Heart left ventricle (tissue), 13 donors: ENCODE measurements around the gene SLK.

Source experiments
- POLR2A ChIP-seq, 2 donors: fragments of 450-650 bp; IDR thresholded peaks; one replicate each; pipeline ENCODE4 v1.6.1; 2017; ENCODE audit warnings: antibody characterized with exemption in 2 of 2, mild to moderate bottlenecking in 2 of 2, moderate library complexity in 2 of 2
- TF ChIP-seq, protein P1 (sequence below), 12 donors: fragments of 200-600 bp; sonication (generic) in 4 of 12; IDR thresholded peaks; one replicate each; pipeline versions ENCODE4 v1.5.0 to v1.8.0; 2018 to 2022; ENCODE audit warnings: antibody characterized with exemption in 12 of 12, mild to moderate bottlenecking in 5 of 12
- donor health status: ischemic (EF 13 %, LVEDD 7.1; RV severe dilation, severe dysfunction).
- donor health status: DM: no; HTN: yes; CAD: no.
- donor health status: DM: no; HTN: no; CAD: no.
- donor health status: ischemic (EF 25% LVEDD 6.9; RV normal size, moderate dysfunction).
- donor health status: ischemic (EF 25% LVEDD 5.7; RV mildly dilated, moderate dysfunction).
- donor health status: ischemic (EF 35%, LVEDD 5.7; RV mildly dilated, moderate dysfunction).
- donor health status: nonischemic (EF 11% LVEDD 7.7; RV severe dilation, severe dysfunction).
- donor health status: DM: yes; HTN: yes; CAD: no.
- donor health status: PGD.
- donor health status: ischemic (EF 29% LVEDD 5.4; RV normal size, mild dysfunction).
- donor health status: nonischemic (EF 23%, LVEDD 6.1; RV moderate dilation, normal function).

DNA sequence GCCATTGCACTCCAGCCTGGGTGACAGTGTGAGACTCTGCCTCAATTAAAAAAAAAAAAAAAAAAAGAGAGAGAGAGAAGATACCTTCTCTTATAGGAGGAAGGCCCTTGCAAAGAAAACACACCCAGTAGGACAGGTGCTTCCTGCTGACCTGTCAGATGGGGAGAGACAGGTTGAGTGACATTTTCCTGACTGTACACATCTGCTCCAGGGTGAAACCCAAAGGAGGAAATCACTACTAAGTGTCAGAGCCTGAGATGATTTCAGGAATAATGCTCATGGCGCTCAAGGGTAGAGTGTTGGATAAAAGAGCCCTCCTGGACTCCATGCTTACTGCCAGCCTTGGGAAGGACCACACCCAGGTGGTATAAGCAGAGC, 47.3 kb upstream of the SLK start:
- no peak for TF ChIP-seq POLR2A (IDR thresholded peaks at IDR 0.05)
- TF ChIP-seq, protein P1, sequence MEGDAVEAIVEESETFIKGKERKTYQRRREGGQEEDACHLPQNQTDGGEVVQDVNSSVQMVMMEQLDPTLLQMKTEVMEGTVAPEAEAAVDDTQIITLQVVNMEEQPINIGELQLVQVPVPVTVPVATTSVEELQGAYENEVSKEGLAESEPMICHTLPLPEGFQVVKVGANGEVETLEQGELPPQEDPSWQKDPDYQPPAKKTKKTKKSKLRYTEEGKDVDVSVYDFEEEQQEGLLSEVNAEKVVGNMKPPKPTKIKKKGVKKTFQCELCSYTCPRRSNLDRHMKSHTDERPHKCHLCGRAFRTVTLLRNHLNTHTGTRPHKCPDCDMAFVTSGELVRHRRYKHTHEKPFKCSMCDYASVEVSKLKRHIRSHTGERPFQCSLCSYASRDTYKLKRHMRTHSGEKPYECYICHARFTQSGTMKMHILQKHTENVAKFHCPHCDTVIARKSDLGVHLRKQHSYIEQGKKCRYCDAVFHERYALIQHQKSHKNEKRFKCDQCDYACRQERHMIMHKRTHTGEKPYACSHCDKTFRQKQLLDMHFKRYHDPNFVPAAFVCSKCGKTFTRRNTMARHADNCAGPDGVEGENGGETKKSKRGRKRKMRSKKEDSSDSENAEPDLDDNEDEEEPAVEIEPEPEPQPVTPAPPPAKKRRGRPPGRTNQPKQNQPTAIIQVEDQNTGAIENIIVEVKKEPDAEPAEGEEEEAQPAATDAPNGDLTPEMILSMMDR (IDR thresholded peaks at IDR 0.05): no peak
